ENCODE measurements around the gene SLC38A6. TPM values are rescaled to one million over a fixed set of nuclear protein-coding genes. Genes with fewer than 3 reads are reported as not detected.

Gene SLC38A6
- total and polyA plus RNA-seq, 2 of the 13 experiments (the other 11 are each of a cell fraction or from before 2014, with no cell fraction given): 6.9 to 22.1 TPM

GRCh38 chr14:61042220-61042619 is 61.2 kb downstream of the SLC38A6 start (continued):
- TF ChIP-seq ZSCAN20 (CRISPR knock-in tag; IDR thresholded peaks at IDR 0.05; ENCODE audit: borderline replicate concordance): no peak
- TF ChIP-seq PPARG (CRISPR knock-in tag; conservative IDR thresholded peaks at IDR 0.05): peak; percentile 61
- no peak for TF ChIP-seq ETV6 (CRISPR knock-in tag; conservative IDR thresholded peaks at IDR 0.05)
- peak; percentile 52; the same call in 1 of the 2 replicates for TF ChIP-seq ZNF24 (IDR thresholded peaks at IDR 0.05)
- no peak for TF ChIP-seq RFX5 (IDR thresholded peaks at IDR 0.05; ENCODE audit: low read depth, low read length)
- TF ChIP-seq PLSCR1 (CRISPR knock-in tag; IDR thresholded peaks at IDR 0.05; ENCODE audit: borderline replicate concordance): no peak
- peak; percentile 34; the same call in 1 of the 2 replicates for TF ChIP-seq MYPOP (CRISPR knock-in tag; IDR thresholded peaks at IDR 0.05)
- no peak for TF ChIP-seq ZNF281 (CRISPR knock-in tag; IDR thresholded peaks at IDR 0.05; ENCODE audit: borderline replicate concordance)
- TF ChIP-seq MIER3 (CRISPR knock-in tag; IDR thresholded peaks at IDR 0.05; ENCODE audit: borderline replicate concordance): peak; percentile 80; the same call in 1 of the 2 replicates
- TF ChIP-seq FOXK2 (IDR thresholded peaks at IDR 0.05): peak; percentile 43; the same call in 1 of the 2 replicates
- no peak for TF ChIP-seq ZNF3 (CRISPR knock-in tag; IDR thresholded peaks at IDR 0.05)
- no peak for TF ChIP-seq ZNF180 (CRISPR knock-in tag; IDR thresholded peaks at IDR 0.05; ENCODE audit: borderline replicate concordance, low read depth)
- TF ChIP-seq SALL1 (CRISPR knock-in tag; IDR thresholded peaks at IDR 0.05): peak; percentile 20; the same call in 1 of the 2 replicates
- TF ChIP-seq FOSL2 (CRISPR knock-in tag; IDR thresholded peaks at IDR 0.05): peak; percentile 36; the same call in 1 of the 2 replicates
- no peak for TF ChIP-seq ZNF34 (CRISPR knock-in tag; IDR thresholded peaks at IDR 0.05; ENCODE audit: borderline replicate concordance)
- TF ChIP-seq FOXA1 (IDR thresholded peaks at IDR 0.05): peak; percentile 98
- TF ChIP-seq FOXA1 (CRISPR knock-in tag; IDR thresholded peaks at IDR 0.05): peak; percentile 82
- TF ChIP-seq ZNF546 (CRISPR knock-in tag; conservative IDR thresholded peaks at IDR 0.05): no peak
- peak; percentile 29; the same call in 1 of the 2 replicates for TF ChIP-seq TFAP4 (IDR thresholded peaks at IDR 0.05; ENCODE audit: borderline replicate concordance, low read depth)
- TF ChIP-seq ZNF549 (CRISPR knock-in tag; IDR thresholded peaks at IDR 0.05): no peak

All from HepG2 (cell line).